ENCODE data around the gene TAGLN2.
A peak's percentile ranks its signal among the peaks of the same experiment; 100 is the strongest.

TAGLN2 gene

GRCh38 chr1:159949123-159949522, 23.8 kb upstream of the TAGLN2 start:
- DNase-seq (ENCODE audit: low read depth), result no peak

- DNase-seq (ENCODE audit: low read depth), result no peak
Measured at GRCh38 chr1:159947942-159948341, 22.6 kb upstream of the TAGLN2 start.

GRCh38 chr1:159946242-159947187, 21.2 kb upstream of the TAGLN2 start:
- no peak for DNase-seq (ENCODE audit: low read depth)

- DNase-seq (ENCODE audit: low read depth), result peak; percentile 76
Measured at GRCh38 chr1:159945483-159946241, 20.4 kb upstream of the TAGLN2 start, which contains the start of gene IGSF9. Gene IGSF9, minus strand, starts transcription at chr1:159945613. Its CDS starts 2,159 bp downstream, at chr1:159943454.

- DNase-seq (ENCODE audit: low read depth), result no peak
Measured at GRCh38 chr1:159944623-159945455, 19.5 kb upstream of the TAGLN2 start.

GRCh38 chr1:159943908-159944622, 18.8 kb upstream of the TAGLN2 start:
- no peak for DNase-seq (ENCODE audit: low read depth)

GRCh38 chr1:159943278-159943640, 18.0 kb upstream of the TAGLN2 start:
- no peak for DNase-seq (ENCODE audit: low read depth)

GRCh38 chr1:159942632-159943277, 17.4 kb upstream of the TAGLN2 start:
- no peak for DNase-seq (ENCODE audit: low read depth)

- DNase-seq (ENCODE audit: low read depth), result no peak
Measured at GRCh38 chr1:159941591-159942560, 16.6 kb upstream of the TAGLN2 start.

- DNase-seq (ENCODE audit: low read depth), result no peak
Measured at GRCh38 chr1:159941141-159941540, 15.8 kb upstream of the TAGLN2 start.

GRCh38 chr1:159940006-159940620, 14.8 kb upstream of the TAGLN2 start:
- no peak for DNase-seq (ENCODE audit: low read depth)

GRCh38 chr1:159939678-159940002, 14.3 kb upstream of the TAGLN2 start:
- DNase-seq (ENCODE audit: low read depth), result no peak

- no peak for DNase-seq (ENCODE audit: low read depth)
Measured at GRCh38 chr1:159938905-159939677, 13.8 kb upstream of the TAGLN2 start.

GRCh38 chr1:159938211-159938852, 13.0 kb upstream of the TAGLN2 start:
- DNase-seq (ENCODE audit: low read depth), result no peak

GRCh38 chr1:159937054-159937750, 11.9 kb upstream of the TAGLN2 start:
- DNase-seq (ENCODE audit: low read depth), result no peak

GRCh38 chr1:159936273-159936904, 11.1 kb upstream of the TAGLN2 start:
- DNase-seq (ENCODE audit: low read depth), result peak; percentile 62

GRCh38 chr1:159935719-159936272, 10.5 kb upstream of the TAGLN2 start:
- DNase-seq (ENCODE audit: low read depth), result no peak

Measured in stimulated activated CD8-positive, alpha-beta memory T cell treated with anti-CD3 and anti-CD28 coated beads, Interleukin-12 subunit alpha, Interleukin-12 subunit beta, amount 100 ng/mL, for 4 hours (primary cell).